Endothelial cell of hepatic sinusoid (primary cell): Measurements from ENCODE around the gene RGL4.

ENCODE experiments used
- in situ Hi-C: cut with HindIII; loops from 2 replicates; pipeline ENCODE4 v1.10.0; 2017; ENCODE audit warnings: low sequenced_read_pairs

RGL4 gene

GRCh38 chr22:23677701-23677995 is 13.2 kb upstream of the RGL4 start:
- in situ Hi-C loops = no loop called here

DNA sequence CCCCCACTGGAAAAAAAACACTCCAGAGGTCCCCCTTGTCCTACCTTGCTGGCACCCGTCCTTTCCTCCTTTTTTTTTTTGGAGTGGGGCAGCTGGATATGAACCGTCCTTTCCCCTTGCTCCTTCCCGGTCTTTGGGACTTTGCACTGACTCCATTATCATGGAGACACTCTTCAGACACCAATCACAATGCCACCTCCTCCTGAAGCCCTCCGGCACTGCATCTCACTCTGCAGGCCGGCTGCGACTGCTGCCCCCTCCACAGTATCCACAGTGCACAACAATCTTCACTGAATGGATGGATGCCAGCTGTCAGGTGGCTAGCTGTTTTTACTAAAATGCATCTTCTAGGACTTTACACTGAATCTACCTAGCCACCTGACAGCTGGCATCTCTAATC is 12.7 kb upstream of the RGL4 start:
- in situ Hi-C loops = no loop called here

DNA sequence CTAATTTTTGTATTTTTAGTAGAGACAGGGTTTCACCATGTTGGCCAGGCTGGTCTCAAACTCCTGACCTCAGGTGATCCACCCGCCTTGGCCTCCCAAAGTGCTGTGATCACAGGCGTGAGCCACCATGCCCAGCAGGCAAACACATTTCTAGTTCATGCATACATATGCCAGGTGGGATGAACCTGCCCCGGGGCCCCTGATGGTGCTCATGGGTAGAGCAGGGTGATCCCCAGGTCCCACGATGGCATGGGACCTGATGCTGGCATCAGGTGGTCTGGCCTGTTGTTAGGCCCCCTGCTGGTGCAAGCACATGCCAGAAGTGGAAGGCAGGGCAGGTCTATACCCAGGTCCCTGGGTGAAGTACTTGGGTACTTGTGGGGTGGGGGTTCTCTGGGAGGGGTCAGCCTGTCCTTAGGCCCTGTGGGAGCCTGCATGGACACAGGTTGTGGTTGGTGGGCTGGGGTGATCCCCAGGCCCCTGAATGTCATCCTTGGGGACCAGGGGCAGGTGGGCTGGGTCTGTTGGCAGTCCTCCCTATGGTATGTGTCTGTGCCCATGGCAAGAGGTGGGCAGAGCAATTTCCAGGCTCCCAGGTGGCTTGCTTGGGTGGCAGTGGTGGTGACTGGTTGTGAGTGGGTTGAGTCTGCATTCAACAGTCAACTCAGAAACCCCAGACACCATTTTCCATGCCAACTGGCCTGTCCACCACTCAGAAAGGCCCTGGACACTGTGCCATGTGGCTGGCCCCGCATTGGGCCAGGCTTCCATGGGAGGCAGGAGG is 9.6 kb upstream of the RGL4 start:
- in situ Hi-C loops = no loop called here

- in situ Hi-C loops = no loop called here
Measured at GRCh38 chr22:23682077-23682476, 8.7 kb upstream of the RGL4 start.

GRCh38 chr22:23682827-23683355 is 7.9 kb upstream of the RGL4 start:
- in situ Hi-C loops = no loop called here

DNA sequence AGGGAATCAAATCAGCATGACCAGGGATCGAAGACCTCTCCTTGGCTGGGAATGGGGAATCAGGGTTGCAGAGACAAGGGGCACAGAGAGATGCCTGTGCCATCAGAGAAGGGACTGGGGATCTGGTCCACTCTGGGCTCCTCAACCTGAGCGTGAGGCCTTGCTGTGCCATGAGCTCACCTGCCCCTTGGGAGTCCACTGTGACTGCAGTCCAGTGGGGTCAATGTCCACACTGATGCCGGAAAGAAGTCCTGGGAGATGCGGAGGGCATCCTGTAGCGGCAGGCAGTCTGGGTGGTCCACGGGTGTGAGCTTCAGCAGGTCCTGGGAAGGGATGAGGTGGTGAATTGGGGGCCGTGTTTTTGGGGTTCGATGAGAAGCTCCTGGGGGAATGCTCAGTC is 7.3 kb upstream of the RGL4 start:
- in situ Hi-C loops = no loop called here

DNA sequence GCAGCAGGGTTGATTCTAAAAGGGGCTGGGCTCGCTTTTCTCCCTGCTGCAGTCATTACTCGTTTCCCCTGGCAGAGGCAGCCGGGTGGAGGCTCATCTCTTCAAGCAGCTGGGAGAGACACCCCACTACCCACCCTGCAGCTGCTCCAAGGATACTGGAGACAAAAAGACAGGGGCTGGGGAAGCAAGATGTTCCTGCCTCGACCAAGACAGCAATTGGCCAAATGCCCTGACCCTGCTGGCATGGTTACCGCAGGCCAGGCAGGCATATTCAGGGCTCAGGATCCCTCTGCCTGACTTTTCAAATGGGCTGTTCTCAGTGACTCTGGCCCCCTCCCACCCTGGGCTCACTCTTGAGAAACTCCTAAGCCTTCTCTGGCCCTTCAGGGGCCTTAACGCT is 6.8 kb upstream of the RGL4 start:
- in situ Hi-C loops = no loop called here

- in situ Hi-C loops = no loop called here
Measured at GRCh38 chr22:23684561-23685031, 6.2 kb upstream of the RGL4 start.

GRCh38 chr22:23685205-23685784 is 5.5 kb upstream of the RGL4 start:
- in situ Hi-C loops = no loop called here

- in situ Hi-C loops = no loop called here
Measured at GRCh38 chr22:23686416-23687024, 4.3 kb upstream of the RGL4 start.

DNA sequence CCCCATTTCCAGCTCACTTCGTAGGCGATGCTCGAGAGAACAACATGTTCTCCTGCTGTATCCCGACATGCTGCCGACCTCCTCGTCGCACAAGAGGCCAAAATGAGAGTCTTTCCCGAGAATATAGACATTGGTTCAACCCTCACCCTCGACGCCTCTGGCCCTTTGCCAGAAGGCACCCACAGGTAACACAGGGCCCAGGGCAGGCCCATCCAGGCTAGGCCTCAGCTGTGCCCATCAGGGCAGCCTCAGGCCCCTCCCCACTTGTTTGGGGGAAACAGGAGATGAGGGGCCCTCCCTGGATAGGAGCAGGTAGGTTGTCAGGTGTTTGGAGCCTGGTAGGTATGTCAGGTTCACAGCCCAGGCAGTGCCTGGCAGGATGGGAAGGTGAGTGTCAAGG is 2.7 kb upstream of the RGL4 start:
- in situ Hi-C loops = no loop called here

GRCh38 chr22:23688571-23688970 is 2.2 kb upstream of the RGL4 start:
- in situ Hi-C loops = no loop called here

GRCh38 chr22:23689414-23689813 is 1.4 kb upstream of the RGL4 start:
- in situ Hi-C loops = no loop called here

GRCh38 chr22:23691748-23692423 is 1.1 kb downstream of the RGL4 start:
- in situ Hi-C loops = no loop called here

DNA sequence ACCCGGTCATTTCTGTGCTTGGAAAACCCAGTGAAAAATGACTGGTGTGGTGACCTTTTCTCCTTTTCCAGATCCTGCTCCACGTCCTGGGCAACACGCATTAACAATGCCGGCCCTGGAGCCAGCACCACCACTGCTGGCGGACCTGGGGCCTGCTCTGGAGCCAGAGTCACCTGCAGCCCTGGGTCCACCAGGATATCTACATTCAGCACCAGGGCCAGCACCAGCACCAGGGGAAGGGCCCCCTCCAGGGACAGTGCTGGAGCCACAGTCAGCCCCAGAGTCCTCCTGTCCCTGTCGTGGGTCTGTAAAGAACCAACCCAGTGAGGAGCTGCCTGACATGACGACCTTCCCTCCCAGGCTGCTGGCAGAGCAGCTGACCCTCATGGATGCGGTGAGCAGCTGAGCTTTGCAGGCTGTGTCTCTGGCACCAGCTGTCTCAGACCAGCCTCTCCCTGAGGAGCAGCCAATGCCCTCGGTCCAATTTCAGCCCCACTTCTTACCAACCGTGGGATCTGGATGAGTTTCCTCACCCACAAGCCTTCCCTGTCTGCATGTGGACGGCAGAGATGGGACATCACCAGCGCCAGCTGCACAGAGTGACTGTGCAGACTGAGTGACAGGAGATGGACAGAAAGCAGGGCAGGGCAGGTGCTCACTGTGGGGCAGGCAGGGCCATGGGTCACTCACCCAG is 1.9 kb downstream of the RGL4 start:
- in situ Hi-C loops = no loop called here

GRCh38 chr22:23693979-23694680 is 3.3 kb downstream of the RGL4 start:
- in situ Hi-C loops = no loop called here

DNA sequence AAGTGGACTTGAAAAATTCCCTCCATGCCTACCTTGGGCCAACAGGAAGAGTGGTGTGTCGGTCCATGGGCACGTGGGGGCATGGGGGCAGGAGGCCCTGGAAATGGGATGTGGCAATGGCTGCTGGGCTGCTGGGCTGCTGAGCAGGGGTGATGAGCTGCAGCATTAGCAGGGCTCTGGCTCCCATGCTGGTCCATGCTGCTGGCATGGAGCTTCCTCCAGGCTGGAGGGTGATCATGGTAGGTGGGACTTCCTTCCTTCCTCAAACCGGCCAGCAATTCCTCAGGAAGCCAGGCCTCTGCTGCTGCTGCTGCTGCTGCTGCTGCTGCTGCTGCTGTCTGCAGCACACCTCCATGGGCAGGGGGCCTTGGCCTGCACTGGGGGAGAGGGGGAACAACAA is 4.3 kb downstream of the RGL4 start:
- in situ Hi-C loops = no loop called here

DNA sequence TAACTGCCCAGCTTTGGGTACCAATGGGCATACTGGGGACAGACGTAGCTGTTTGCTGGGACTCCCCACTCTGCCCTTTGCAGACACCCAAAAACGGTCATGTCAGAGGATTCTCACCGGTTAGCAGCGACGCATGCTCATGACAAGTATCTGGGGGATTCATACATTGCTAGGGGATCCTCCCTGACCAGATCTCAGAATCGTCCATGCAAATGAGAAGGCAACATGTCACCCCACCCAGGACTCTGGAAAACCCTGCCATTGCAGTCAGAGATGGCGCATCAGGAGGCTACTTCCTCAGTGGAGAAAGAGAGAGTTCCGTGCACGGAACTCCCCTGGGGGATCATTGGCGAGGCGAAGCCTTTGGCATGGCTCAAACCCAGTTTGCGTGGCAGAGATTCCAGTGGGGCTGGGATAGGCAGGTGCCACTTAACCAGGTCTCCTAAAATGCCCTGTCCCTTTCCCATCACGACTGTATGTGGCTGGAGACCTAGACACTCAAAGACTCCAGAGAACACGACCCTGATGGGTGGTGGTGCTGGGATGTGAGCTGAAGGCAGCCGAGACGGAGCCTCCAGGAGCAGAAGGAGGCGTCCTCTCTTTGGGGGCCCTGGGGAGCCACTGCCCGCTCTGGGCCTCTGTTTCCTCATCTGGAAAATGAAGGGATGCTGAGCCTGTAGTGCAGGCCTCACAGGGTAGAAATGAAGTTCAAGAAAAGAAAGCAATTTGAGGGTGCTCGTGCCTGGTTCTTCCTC is 4.9 kb downstream of the RGL4 start:
- in situ Hi-C loops = no loop called here

GRCh38 chr22:23696326-23696851 is 5.6 kb downstream of the RGL4 start:
- in situ Hi-C loops = no loop called here
